Measurements from ENCODE around the gene CA11. TPM values are rescaled to one million over a fixed set of nuclear protein-coding genes. Genes with fewer than 3 reads are reported as not detected.

Gene CA11
- total RNA-seq, 1 donor from 2014 or later: 12.5 TPM

DNA sequence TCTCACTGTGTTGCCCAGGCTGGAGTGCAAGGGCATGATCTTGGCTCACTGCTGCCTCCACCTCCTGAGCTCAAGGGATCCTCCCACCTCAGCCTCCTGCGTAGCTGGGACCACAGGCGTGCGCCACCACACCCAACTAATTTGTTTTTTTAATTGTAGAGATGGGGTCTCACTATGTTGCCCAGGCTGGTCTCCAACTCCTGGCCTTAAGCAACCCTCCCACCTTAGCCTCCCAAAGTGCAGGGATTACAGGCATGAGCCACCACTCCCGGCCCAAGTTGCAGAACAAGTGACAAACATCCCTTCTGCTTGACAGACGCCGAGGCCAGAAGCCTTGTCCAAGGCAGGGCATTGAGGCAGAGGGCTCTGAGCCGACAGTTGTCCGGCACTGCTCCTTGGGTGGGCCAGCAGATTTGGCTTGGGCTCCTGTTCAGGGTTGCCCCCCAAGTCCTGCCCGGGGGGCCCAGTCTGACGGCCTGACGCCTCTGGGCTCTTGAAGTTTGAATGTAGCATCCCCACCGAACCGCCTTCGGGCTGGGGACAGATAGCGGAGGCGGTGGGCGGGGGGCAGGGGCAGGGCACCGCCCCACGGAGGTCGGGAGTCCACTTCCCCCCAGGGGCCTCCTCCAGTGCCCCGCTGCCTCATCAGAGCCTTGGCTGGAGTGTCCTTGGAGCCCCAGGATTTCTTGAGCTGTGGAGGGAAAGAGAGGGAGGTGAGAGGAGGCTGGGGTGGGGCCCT lies 45.1 kb downstream of the CA11 start:
- H3K4me3 Mint-ChIP-seq: no peak overlapping the region
- H3K4me1 Mint-ChIP-seq: peaks cover 4% of the 10 kb centered on the region
- H3K9me3 Mint-ChIP-seq: no peaks in the 10 kb centered on the region
- no peak for DNase-seq
- H3K27me3 Mint-ChIP-seq: no peaks in the 10 kb centered on the region
- intact Hi-C loops (cut with micrococcal nuclease): no loop called here
- peaks cover 1% of the 10 kb centered on the region for H3K36me3 Mint-ChIP-seq (ENCODE audit: low read depth)
- H3K27ac Mint-ChIP-seq: no peak overlapping the region

- DNase-seq: no peak
- no peaks in the 10 kb centered on the region for H3K27me3 Mint-ChIP-seq
- intact Hi-C loops (cut with micrococcal nuclease): no loop called here
- peaks cover 6% of the 10 kb centered on the region for H3K36me3 Mint-ChIP-seq (ENCODE audit: low read depth)
- H3K4me1 Mint-ChIP-seq: peaks cover 6% of the 10 kb centered on the region
- no peak overlapping the region for H3K27ac Mint-ChIP-seq
- no peak overlapping the region for H3K4me3 Mint-ChIP-seq
- H3K9me3 Mint-ChIP-seq: no peaks in the 10 kb centered on the region
Measured at GRCh38 chr19:48598996-48599700, 46.8 kb downstream of the CA11 start.

- Mint-ChIP-seq H3K9me3 (no peaks in the 10 kb centered on the region), H3K27me3 (no peaks in the 10 kb centered on the region), H3K27ac (peak overlapping the region; percentile 84)
Measured at GRCh38 chr19:48596679-48597465, 49.1 kb downstream of the CA11 start.

GRCh38 chr19:48596237-48596636 lies 49.8 kb downstream of the CA11 start:
- Mint-ChIP-seq H3K36me3 (ENCODE audit: low read depth) (peaks cover 8% of the 10 kb centered on the region), H3K4me1 (peaks cover 14% of the 10 kb centered on the region), H3K27me3 (no peaks in the 10 kb centered on the region), H3K27ac (peak overlapping the region; percentile 84), H3K4me3 (peak overlapping the region; percentile 82), H3K9me3 (no peaks in the 10 kb centered on the region)
- no peak for DNase-seq
- intact Hi-C loops (cut with micrococcal nuclease): no loop called here

More at GRCh38 chr19:48596679-48597465, 49.1 kb downstream of the CA11 start:
- intact Hi-C loops (cut with micrococcal nuclease): no loop called here
- Mint-ChIP-seq H3K4me3 (peak overlapping the region; percentile 82), H3K36me3 (ENCODE audit: low read depth) (peaks cover 7% of the 10 kb centered on the region), H3K4me1 (peaks cover 10% of the 10 kb centered on the region)
- peak; percentile 82 for DNase-seq

DNA sequence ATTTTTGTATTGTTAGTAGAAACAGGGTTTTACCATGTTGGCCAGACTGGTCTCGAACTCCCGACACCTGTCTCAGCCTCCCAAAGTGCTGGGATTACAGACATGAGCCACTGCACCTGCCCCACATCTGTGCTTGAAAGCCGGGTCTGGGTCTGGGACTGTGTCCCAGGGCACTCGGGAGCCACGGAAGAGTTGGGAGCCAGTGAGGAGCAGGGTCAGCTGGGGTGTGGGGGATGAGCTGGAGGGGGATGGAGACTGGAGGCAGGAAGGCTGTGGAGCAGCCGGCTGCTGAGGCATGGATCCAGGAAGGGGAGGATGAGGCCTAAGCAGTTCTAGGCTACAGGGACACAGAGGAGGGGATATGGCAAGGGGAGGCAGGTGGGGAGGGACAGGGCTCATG lies 50.2 kb downstream of the CA11 start:
- peak overlapping the region; percentile 82 for H3K4me3 Mint-ChIP-seq
- intact Hi-C loops (cut with micrococcal nuclease): no loop called here
- no peak for DNase-seq
- peaks cover 14% of the 10 kb centered on the region for H3K4me1 Mint-ChIP-seq
- peaks cover 8% of the 10 kb centered on the region for H3K36me3 Mint-ChIP-seq (ENCODE audit: low read depth)
- no peaks in the 10 kb centered on the region for H3K27me3 Mint-ChIP-seq
- no peaks in the 10 kb centered on the region for H3K9me3 Mint-ChIP-seq
- peak overlapping the region; percentile 84 for H3K27ac Mint-ChIP-seq

DNA sequence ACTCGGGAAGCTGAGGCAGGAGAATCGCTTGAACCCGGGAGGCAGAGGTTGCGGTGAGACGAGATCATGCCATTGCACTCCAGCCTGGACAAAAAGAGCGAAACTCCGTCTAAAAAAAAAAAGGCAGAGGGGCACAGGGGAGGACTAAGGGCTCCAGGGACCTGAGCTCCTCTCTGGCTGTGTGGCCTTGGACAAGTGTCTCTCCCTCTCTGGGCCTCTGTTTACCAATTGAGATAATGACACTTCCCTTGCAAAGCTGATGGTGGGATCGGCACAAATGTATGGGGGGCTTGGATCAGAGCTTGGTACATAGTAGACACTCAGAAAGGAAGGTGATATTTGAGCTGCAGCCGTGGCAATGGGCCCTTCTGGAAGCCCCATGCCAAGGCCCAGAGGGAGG lies 50.8 kb downstream of the CA11 start:
- peak overlapping the region; percentile 82 for H3K4me3 Mint-ChIP-seq
- intact Hi-C loops (cut with micrococcal nuclease): no loop called here
- H3K27me3 Mint-ChIP-seq: no peaks in the 10 kb centered on the region
- H3K9me3 Mint-ChIP-seq: no peaks in the 10 kb centered on the region
- H3K4me1 Mint-ChIP-seq: peaks cover 14% of the 10 kb centered on the region
- DNase-seq: no peak
- peaks cover 8% of the 10 kb centered on the region for H3K36me3 Mint-ChIP-seq (ENCODE audit: low read depth)
- peak overlapping the region; percentile 89 for H3K27ac Mint-ChIP-seq

- Mint-ChIP-seq H3K9me3 (no peaks in the 10 kb centered on the region), H3K27ac (no peak overlapping the region), H3K4me1 (peaks cover 23% of the 10 kb centered on the region), H3K36me3 (ENCODE audit: low read depth) (peaks cover 10% of the 10 kb centered on the region), H3K27me3 (no peaks in the 10 kb centered on the region), H3K4me3 (no peak overlapping the region)
- no peak for DNase-seq
- intact Hi-C loops (cut with micrococcal nuclease): no loop called here
Measured at GRCh38 chr19:48591021-48591420, 55.0 kb downstream of the CA11 start.

GRCh38 chr19:48588670-48589401 lies 57.2 kb downstream of the CA11 start:
- Mint-ChIP-seq H3K9me3 (no peaks in the 10 kb centered on the region), H3K27me3 (no peaks in the 10 kb centered on the region), H3K36me3 (ENCODE audit: low read depth) (peaks cover 6% of the 10 kb centered on the region), H3K4me3 (peak overlapping the region; percentile 65), H3K27ac (peak overlapping the region; percentile 86), H3K4me1 (peaks cover 26% of the 10 kb centered on the region)
- intact Hi-C loops (cut with micrococcal nuclease): loop anchor here (1.0 to 10.0 kb wide), 2 partner anchors 83 to 274 kb away; no protein-coding TSS in a partner anchor
- DNase-seq: peak; percentile 96

Other genes starting within 250 kb of the CA11 start
- 89.1 and 90.6 TPM in 2 replicates for gene GRWD1, start 200.2 kb downstream of the CA11 start, total RNA-seq
- gene KCNJ14, start 190.6 kb downstream of the CA11 start, total RNA-seq: 2.4 TPM in 2 replicates
- gene CYTH2, start 176.8 kb downstream of the CA11 start, total RNA-seq: 30.6 and 31.6 TPM in 2 replicates
- 3.0 and 3.6 TPM in 2 replicates for gene LMTK3, start 134.4 kb downstream of the CA11 start, total RNA-seq
- gene SULT2B1, start 94.0 kb downstream of the CA11 start, total RNA-seq: not detected in 2 replicates
- gene SPACA4, start 39.4 kb downstream of the CA11 start, total RNA-seq: not detected in 2 replicates
- 5.1 and 6.4 TPM in 2 replicates for gene FAM83E, start 31.1 kb downstream of the CA11 start, total RNA-seq
- gene RPL18, start 27.0 kb downstream of the CA11 start, total RNA-seq: 1,885 and 1,938 TPM in 2 replicates
- 36.4 and 39.0 TPM in 2 replicates for gene SPHK2, start 26.7 kb downstream of the CA11 start, total RNA-seq
- gene DBP, start 8.8 kb downstream of the CA11 start, total RNA-seq: 10.7 and 11.2 TPM in 2 replicates
- 0.30 and 0.78 TPM in 2 replicates for gene NTN5, start 26.8 kb upstream of the CA11 start, total RNA-seq
- gene FUT2, start 49.8 kb upstream of the CA11 start, total RNA-seq: not detected in 2 replicates
- gene MAMSTR, start 73.5 kb upstream of the CA11 start, total RNA-seq: 1.2 and 1.4 TPM in 2 replicates
- gene RASIP1, start 94.4 kb upstream of the CA11 start, total RNA-seq: 0.71 and 0.82 TPM in 2 replicates
- gene IZUMO1, start 100.7 kb upstream of the CA11 start, total RNA-seq: 0.21 TPM in 1 of 2 replicates, not detected in the other
- 0.23 and 0.26 TPM in 2 replicates for gene FUT1, start 106.5 kb upstream of the CA11 start, total RNA-seq
- not detected in 2 replicates for gene FGF21, start 109.3 kb upstream of the CA11 start, total RNA-seq
- gene BCAT2, start 164.8 kb upstream of the CA11 start, total RNA-seq: 90.3 and 95.7 TPM in 2 replicates
- gene HSD17B14, start 190.3 kb upstream of the CA11 start, total RNA-seq: 0.44 and 0.47 TPM in 2 replicates
- gene PLEKHA4, start 222.4 kb upstream of the CA11 start, total RNA-seq: 1.8 and 1.9 TPM in 2 replicates
- gene PPP1R15A, start 226.2 kb upstream of the CA11 start, total RNA-seq: 40.5 and 42.1 TPM in 2 replicates

Measured in activated CD4-positive, alpha-beta T cell treated with anti-CD3 and anti-CD28 coated beads, Interleukin-2, amount 10 ng/mL, durations not matched to agents 24 days and 14 days (primary cell).